GM21786 (cell line): ENCODE data around the gene TXNDC17.
"Not testable (repeated sequence)": the region's sequence is repeated elsewhere in the genome, so short reads cannot be mapped to it uniquely, and the experiment has no call there.

Experiments
- ATAC-seq: cut with Tn5 transposase; IDR thresholded peaks from one replicate; pipeline ENCODE4 v1.9.1; 2021; ENCODE audit not compliant: unreplicated experiment

Gene TXNDC17

DNA sequence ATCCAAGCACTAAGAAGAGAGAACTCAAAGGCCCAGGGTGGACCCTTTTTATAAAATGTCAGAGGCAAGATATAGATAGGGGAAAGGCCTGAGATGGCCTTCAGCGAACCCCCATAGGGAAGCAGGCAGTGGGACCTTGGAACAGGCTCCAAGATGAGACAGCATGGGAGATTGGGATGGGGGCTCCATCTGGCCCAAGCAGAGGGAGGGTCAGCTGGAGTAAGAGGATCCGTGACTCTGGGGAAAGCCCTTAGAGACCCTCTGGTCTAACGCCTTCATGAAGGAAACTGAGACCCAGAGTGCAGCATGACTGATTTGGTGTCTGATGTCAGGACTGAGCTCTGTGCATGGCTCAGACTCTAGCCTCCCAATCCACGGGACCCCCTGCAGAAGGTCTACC, 41.5 kb downstream of the TXNDC17 start:
- no peak for ATAC-seq

- ATAC-seq, result no peak
Measured at GRCh38 chr17:6683081-6683684, 42.3 kb downstream of the TXNDC17 start.

GRCh38 chr17:6683730-6684459, 43.0 kb downstream of the TXNDC17 start:
- ATAC-seq, result no peak

GRCh38 chr17:6684460-6684783, 43.6 kb downstream of the TXNDC17 start:
- ATAC-seq, result no peak

DNA sequence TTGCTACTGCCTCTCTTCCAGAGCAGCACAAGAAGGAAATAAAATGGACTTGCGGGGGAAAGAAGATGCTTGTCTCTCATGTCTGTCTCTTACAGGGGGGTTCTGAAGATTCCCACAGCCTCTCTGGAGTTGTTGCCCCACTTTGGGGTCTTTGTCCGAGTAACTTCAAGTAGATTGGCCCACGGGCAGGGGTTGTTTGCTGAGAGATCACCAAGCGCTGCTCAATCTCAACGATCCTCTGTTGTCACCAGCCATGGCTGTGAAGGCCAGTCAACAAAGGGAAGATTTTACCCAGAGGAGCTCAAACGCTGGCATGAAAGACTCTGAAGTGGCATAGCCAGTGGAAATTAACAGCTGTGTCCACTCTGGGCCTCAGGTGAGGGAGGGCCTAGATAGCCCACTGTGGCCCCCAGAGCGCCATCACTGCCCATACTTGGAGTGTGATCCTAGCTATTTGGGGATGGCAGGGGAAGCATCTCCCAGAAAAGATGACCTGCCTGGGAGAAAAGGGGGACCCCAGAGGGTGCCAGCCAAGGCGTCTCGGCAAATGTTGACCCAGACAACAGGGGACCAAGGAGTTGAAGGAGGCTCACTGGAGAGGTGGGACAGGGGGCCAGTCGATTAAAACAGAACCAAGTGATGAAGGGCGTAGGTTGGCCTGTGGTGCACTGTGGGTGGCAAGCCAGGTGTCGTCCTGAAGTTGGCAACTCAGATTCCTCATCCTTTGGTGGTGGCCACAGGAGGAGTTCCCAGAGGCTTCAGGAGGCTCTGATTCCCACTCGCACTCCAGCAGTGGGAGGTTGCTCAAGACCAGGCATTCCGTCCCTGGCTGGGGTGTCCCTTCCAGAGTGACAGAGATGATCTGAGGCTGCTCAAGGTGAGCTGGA, 44.3 kb downstream of the TXNDC17 start:
- no peak for ATAC-seq

DNA sequence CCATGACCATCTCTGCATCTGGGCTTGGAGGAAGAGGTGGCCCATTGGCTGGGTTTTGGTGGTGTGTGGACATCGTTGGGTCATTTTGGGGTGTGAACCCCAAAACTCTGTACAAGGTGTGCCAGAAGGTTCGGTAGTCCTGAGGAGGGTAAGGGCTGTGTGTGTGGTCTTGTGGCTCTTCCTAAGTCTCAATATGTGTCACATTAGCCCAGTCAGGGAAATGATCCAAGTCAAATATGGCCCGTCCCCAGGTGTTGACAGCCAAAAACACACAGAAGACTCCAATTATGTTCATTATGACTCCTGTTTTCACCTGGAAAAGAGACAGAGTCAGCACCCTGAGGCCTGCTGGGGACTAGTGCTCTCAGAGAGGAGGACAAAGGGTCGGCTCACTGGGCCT, 45.2 kb downstream of the TXNDC17 start:
- ATAC-seq, result no peak

GRCh38 chr17:6688944-6689343, 48.1 kb downstream of the TXNDC17 start:
- no peak for ATAC-seq

GRCh38 chr17:6690641-6691040, 49.8 kb downstream of the TXNDC17 start:
- no peak for ATAC-seq

DNA sequence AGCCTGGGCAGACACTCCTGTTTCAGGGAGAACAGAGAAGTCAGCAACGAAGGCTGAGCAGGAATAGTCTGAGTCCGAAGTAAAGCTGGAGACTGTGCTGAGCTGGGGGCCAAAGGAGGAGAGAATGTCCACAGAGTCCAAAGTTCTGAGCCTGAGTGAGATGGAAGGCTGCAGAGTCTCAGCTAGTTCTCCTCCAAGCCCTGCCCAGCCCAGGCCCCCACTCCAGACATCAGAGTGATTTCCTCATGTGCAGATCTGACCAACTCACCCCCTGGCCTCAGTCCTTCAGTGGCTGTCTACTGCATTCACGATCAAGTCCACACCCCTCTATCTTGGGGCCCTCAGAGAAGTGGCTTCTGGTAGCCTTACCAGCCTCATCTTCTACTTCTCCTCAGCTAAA, 50.7 kb downstream of the TXNDC17 start:
- no peak for ATAC-seq

DNA sequence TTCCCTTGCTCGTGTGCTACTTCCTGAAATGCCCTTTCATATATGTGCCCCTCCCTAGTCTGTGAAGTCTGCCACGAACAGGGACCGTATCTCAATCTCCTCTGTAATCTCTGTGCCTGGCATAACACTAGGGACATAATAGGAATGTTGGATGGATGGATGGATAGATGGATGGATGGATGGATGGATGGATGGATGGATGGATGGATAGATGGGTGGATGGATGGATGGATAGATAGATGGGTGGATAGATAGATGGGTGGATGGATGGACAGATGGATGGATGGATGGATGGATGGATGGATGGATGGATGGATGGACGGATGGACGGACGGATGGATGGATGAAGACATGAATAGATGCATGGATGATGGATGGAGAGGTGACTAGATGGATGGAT, 51.1 kb downstream of the TXNDC17 start:
- not testable (repeated sequence) for ATAC-seq
